HL-60 (cell line): ENCODE data around the gene SFXN3.

Experiments
- CTCF ChIP-seq: IDR thresholded peaks from one replicate; pipeline ENCODE4 v1.5.1; 2011; ENCODE audit warnings: low read length, control low read depth, inconsistent platforms; ENCODE audit not compliant: insufficient read depth
- GABPA ChIP-seq: IDR thresholded peaks from 2 replicates; pipeline ENCODE4 v1.6.1; 2012; ENCODE audit warnings: low read depth
- TF ChIP-seq, protein P1 (sequence below): IDR thresholded peaks from 2 replicates; pipeline ENCODE4 v1.6.1; 2012; ENCODE audit warnings: low read depth; ENCODE audit not compliant: insufficient replicate concordance

GRCh38 chr10:101060036-101060950 lies 29.3 kb downstream of the SFXN3 start:
- TF ChIP-seq GABPA (no peak), CTCF (peak; percentile 81)
- TF ChIP-seq, protein P1, sequence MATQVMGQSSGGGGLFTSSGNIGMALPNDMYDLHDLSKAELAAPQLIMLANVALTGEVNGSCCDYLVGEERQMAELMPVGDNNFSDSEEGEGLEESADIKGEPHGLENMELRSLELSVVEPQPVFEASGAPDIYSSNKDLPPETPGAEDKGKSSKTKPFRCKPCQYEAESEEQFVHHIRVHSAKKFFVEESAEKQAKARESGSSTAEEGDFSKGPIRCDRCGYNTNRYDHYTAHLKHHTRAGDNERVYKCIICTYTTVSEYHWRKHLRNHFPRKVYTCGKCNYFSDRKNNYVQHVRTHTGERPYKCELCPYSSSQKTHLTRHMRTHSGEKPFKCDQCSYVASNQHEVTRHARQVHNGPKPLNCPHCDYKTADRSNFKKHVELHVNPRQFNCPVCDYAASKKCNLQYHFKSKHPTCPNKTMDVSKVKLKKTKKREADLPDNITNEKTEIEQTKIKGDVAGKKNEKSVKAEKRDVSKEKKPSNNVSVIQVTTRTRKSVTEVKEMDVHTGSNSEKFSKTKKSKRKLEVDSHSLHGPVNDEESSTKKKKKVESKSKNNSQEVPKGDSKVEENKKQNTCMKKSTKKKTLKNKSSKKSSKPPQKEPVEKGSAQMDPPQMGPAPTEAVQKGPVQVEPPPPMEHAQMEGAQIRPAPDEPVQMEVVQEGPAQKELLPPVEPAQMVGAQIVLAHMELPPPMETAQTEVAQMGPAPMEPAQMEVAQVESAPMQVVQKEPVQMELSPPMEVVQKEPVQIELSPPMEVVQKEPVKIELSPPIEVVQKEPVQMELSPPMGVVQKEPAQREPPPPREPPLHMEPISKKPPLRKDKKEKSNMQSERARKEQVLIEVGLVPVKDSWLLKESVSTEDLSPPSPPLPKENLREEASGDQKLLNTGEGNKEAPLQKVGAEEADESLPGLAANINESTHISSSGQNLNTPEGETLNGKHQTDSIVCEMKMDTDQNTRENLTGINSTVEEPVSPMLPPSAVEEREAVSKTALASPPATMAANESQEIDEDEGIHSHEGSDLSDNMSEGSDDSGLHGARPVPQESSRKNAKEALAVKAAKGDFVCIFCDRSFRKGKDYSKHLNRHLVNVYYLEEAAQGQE, result no peak
